WTC11 (cell line): ENCODE measurements around the gene BTBD1. TPM values are rescaled to one million over a fixed set of nuclear protein-coding genes. Genes with fewer than 3 reads are reported as not detected.

ENCODE experiments used
- ATAC-seq: fragments of 200-7000 bp; cut with Tn5 transposase; 2 replicates; pipeline ENCODE4 v1.10.0; 2021; ENCODE audit warnings: mild to moderate bottlenecking, moderate library complexity
- CTCF ChIA-PET: fragments of 300-600 bp; sonication (Branson Sonifier 250); formaldehyde crosslinking; loops from one replicate; lab custom pipeline; 2021; ENCODE audit warnings: antibody characterized with exemption; lab: Charles Lee
- POLR2A ChIA-PET: fragments of 350-600 bp; sonication (Branson Sonifier 250); formaldehyde crosslinking; loops from one replicate; lab custom pipeline; 2021; ENCODE audit warnings: antibody characterized with exemption; lab: Charles Lee
- DNase-seq: peaks from one replicate; pipeline ENCODE4 v3.0.0; 2021; ENCODE audit warnings: low spot score
- H3K27ac Mint-ChIP-seq: 2 replicates; pipeline ENCODE4 v1.8.0; 2021; ENCODE audit warnings: mixed read lengths
- H3K27me3 Mint-ChIP-seq: 2 replicates; pipeline ENCODE4 v1.8.0; 2021; ENCODE audit warnings: low read depth, mild to moderate bottlenecking, moderate library complexity, mixed read lengths
- H3K36me3 Mint-ChIP-seq: 2 replicates; pipeline ENCODE4 v1.8.0; 2021; ENCODE audit warnings: mixed read lengths
- H3K4me1 Mint-ChIP-seq: 2 replicates; pipeline ENCODE4 v1.8.0; 2022; ENCODE audit warnings: mixed read lengths
- H3K4me3 Mint-ChIP-seq: 2 replicates; pipeline ENCODE4 v1.8.0; 2021; ENCODE audit warnings: mild to moderate bottlenecking, moderate library complexity, mixed read lengths
- H3K9me3 Mint-ChIP-seq: 2 replicates; pipeline ENCODE4 v1.8.0; 2021; ENCODE audit warnings: mixed read lengths
- ATF3 ChIP-seq: sonication (generic); formaldehyde crosslinking; conservative IDR thresholded peaks from 2 replicates; pipeline ENCODE4 v1.8.1; 2022; ENCODE audit warnings: mild to moderate bottlenecking, missing genetic modification reagents
- EMX1 ChIP-seq: fragments of 250-450 bp; sonication (Bioruptor Pico); IDR thresholded peaks from 2 replicates; pipeline ENCODE4 v1.8.0; 2021; ENCODE audit warnings: mild to moderate bottlenecking
- ESRRA ChIP-seq: sonication (generic); formaldehyde crosslinking; IDR thresholded peaks from 2 replicates; pipeline ENCODE4 v1.8.1; 2022; ENCODE audit warnings: mild to moderate bottlenecking, missing genetic modification reagents, borderline replicate concordance
- ETV6 ChIP-seq: sonication (generic); formaldehyde crosslinking; IDR thresholded peaks from 2 replicates; pipeline ENCODE4 v1.8.1; 2022; ENCODE audit warnings: mild to moderate bottlenecking, missing genetic modification reagents
- GTF2I ChIP-seq: fragments of 250-450 bp; sonication (Bioruptor Pico); conservative IDR thresholded peaks from 2 replicates; pipeline ENCODE4 v1.4.0; 2021; ENCODE audit warnings: mild to moderate bottlenecking
- RELA ChIP-seq: sonication (generic); formaldehyde crosslinking; IDR thresholded peaks from 2 replicates; pipeline ENCODE4 v1.8.1; 2022; ENCODE audit warnings: missing genetic modification reagents, mild to moderate bottlenecking, borderline replicate concordance
- RORB ChIP-seq: fragments of 250-450 bp; sonication (Bioruptor Pico); IDR thresholded peaks from 2 replicates; pipeline ENCODE4 v1.9.0; 2021; ENCODE audit warnings: mild to moderate bottlenecking
- TEAD1 ChIP-seq: sonication (generic); formaldehyde crosslinking; IDR thresholded peaks from 2 replicates; pipeline ENCODE4 v1.8.0; 2022; ENCODE audit warnings: mild to moderate bottlenecking, missing genetic modification reagents
- ZBTB43 ChIP-seq: sonication (generic); formaldehyde crosslinking; IDR thresholded peaks from 2 replicates; pipeline ENCODE4 v1.8.1; 2023; ENCODE audit warnings: mild to moderate bottlenecking, missing genetic modification reagents
- ZMAT4 ChIP-seq: fragments of 250-450 bp; sonication (Bioruptor Pico); IDR thresholded peaks from 2 replicates; pipeline ENCODE4 v1.9.0; 2021; ENCODE audit warnings: mild to moderate bottlenecking
- ZNF219 ChIP-seq: sonication (generic); formaldehyde crosslinking; IDR thresholded peaks from 2 replicates; pipeline ENCODE4 v1.8.0; 2023; ENCODE audit warnings: missing genetic modification reagents, mild to moderate bottlenecking, borderline replicate concordance
- ZNF396 ChIP-seq: fragments of 250-450 bp; sonication (Bioruptor Pico); IDR thresholded peaks from 2 replicates; pipeline ENCODE4 v1.8.0; 2021; ENCODE audit warnings: mild to moderate bottlenecking, moderate library complexity, borderline replicate concordance
- ZNF425 ChIP-seq: fragments of 250-450 bp; sonication (Bioruptor Pico); conservative IDR thresholded peaks from 2 replicates; pipeline ENCODE4 v1.9.0; 2021; ENCODE audit warnings: mild to moderate bottlenecking
- ZNF512 ChIP-seq: sonication (generic); formaldehyde crosslinking; IDR thresholded peaks from 2 replicates; pipeline ENCODE4 v1.8.1; 2022; ENCODE audit warnings: missing genetic modification reagents, borderline replicate concordance
- ZNF532 ChIP-seq: fragments of 250-450 bp; sonication (Bioruptor Pico); IDR thresholded peaks from 2 replicates; pipeline ENCODE4 v1.9.0; 2021; ENCODE audit warnings: mild to moderate bottlenecking, borderline replicate concordance
- total RNA-seq: library from RNA; stranded (reverse); gene quantifications from 3 replicates; pipeline ENCODE4 v1.2.3, GENCODE V29; 2021

The BTBD1 gene
- total RNA-seq, 1 experiment from 2014 or later = 39.6 TPM

- H3K27ac Mint-ChIP-seq = no peak overlapping the region
- H3K4me3 Mint-ChIP-seq = no peak overlapping the region
These were observed 47.0 kb upstream of the BTBD1 start for GRCh38 chr15:83113881-83114674.

GRCh38 chr15:83112956-83113299 lies 45.9 kb upstream of the BTBD1 start:
- Mint-ChIP-seq H3K4me1 (peaks cover 4% of the 10 kb centered on the region), H3K27ac (no peak overlapping the region), H3K27me3 (peaks cover 27% of the 10 kb centered on the region), H3K4me3 (no peak overlapping the region), H3K36me3 (no peaks in the 10 kb centered on the region), H3K9me3 (peaks cover 10% of the 10 kb centered on the region)
- DNase-seq (no peak), ATAC-seq (no peak)
- ChIA-PET CTCF (no interaction called here), POLR2A (no interaction called here)
- TF ChIP-seq GTF2I (no peak), ZNF219 (CRISPR knock-in tag) (no peak), ZMAT4 (no peak), ATF3 (CRISPR knock-in tag) (no peak), ETV6 (CRISPR knock-in tag) (no peak), TEAD1 (CRISPR knock-in tag) (no peak), EMX1 (no peak), ZBTB43 (CRISPR knock-in tag) (no peak), ZNF532 (CRISPR knock-in tag) (no peak), ZNF425 (CRISPR knock-in tag) (no peak), ZNF396 (CRISPR knock-in tag) (no peak), ZNF512 (CRISPR knock-in tag) (no peak), ESRRA (no peak)

More at GRCh38 chr15:83113881-83114674, 47.0 kb upstream of the BTBD1 start:
- Mint-ChIP-seq H3K27me3 (peaks cover 16% of the 10 kb centered on the region), H3K4me1 (no peaks in the 10 kb centered on the region), H3K9me3 (peaks cover 10% of the 10 kb centered on the region)
- DNase-seq (no peak), ATAC-seq (no peak)
- ChIA-PET CTCF (interaction anchor here (0.5 kb wide), 1 partner anchor 346 kb away, joined by 9 read pairs; no protein-coding TSS in a partner anchor), POLR2A (no interaction called here)
- TF ChIP-seq RELA (CRISPR knock-in tag) = no peak
- no peak for TF ChIP-seq RORB
- TF ChIP-seq, all 79 proteins: peak for 0
- H3K36me3 Mint-ChIP-seq = no peaks in the 10 kb centered on the region
